HFF-Myc (cell line): ENCODE measurements around the gene YTHDF1.

Experiments used
- DNase-seq: peaks from one replicate; pipeline ENCODE4 v3.0.0-alpha.2; 2011; ENCODE audit warnings: low read depth; ENCODE audit errors: extremely low read depth
- H3K4me3 ChIP-seq: replicated peaks from 2 replicates; pipeline ENCODE4 v1.5.1; 2011; ENCODE audit warnings: low read depth, mild to moderate bottlenecking, control low read depth, low read length
- CTCF ChIP-seq: IDR thresholded peaks from 2 replicates; pipeline ENCODE4 v1.5.1; 2012; ENCODE audit warnings: mild to moderate bottlenecking, low read depth, low read length, control low read depth; ENCODE audit errors: missing control alignments

Gene YTHDF1

GRCh38 chr20:63249891-63250290, 34.0 kb upstream of the YTHDF1 start:
- no peak for DNase-seq
- TF ChIP-seq CTCF, result no peak
- no peak overlapping the region for H3K4me3 ChIP-seq

- no peak for DNase-seq
- no peak for TF ChIP-seq CTCF
- no peak overlapping the region for H3K4me3 ChIP-seq
Observed at GRCh38 chr20:63248835-63249591, 33.1 kb upstream of the YTHDF1 start.

GRCh38 chr20:63247671-63248228, 31.8 kb upstream of the YTHDF1 start:
- no peak for DNase-seq
- no peak overlapping the region for H3K4me3 ChIP-seq
- no peak for TF ChIP-seq CTCF

GRCh38 chr20:63246490-63247288, 30.8 kb upstream of the YTHDF1 start:
- TF ChIP-seq CTCF, result no peak
- no peak for DNase-seq
- H3K4me3 ChIP-seq, result no peak overlapping the region

- no peak for TF ChIP-seq CTCF
- DNase-seq, result no peak
- H3K4me3 ChIP-seq, result no peak overlapping the region
Observed at GRCh38 chr20:63244468-63244867, 28.5 kb upstream of the YTHDF1 start.

GRCh38 chr20:63243604-63244247, 27.8 kb upstream of the YTHDF1 start:
- no peak overlapping the region for H3K4me3 ChIP-seq
- no peak for TF ChIP-seq CTCF
- DNase-seq, result no peak
